IMR-90 (cell line): Measurements from ENCODE around the gene KMT2D. TPM values are rescaled to one million over a fixed set of nuclear protein-coding genes. Genes with fewer than 3 reads are reported as not detected.

ENCODE experiments used
- ATAC-seq: fragments of 200-7000 bp; cut with Tn5 transposase; 2 replicates; pipeline ENCODE4 v1.9.1; 2020; ENCODE audit warnings: low read depth, mild to moderate bottlenecking, moderate library complexity
- BruUV-seq: library from RNA; stranded (reverse); fragments of 400-500 nt; replicated peaks from 2 replicates; lab custom pipeline; 2021; lab: Mats Ljungman, UMichigan
- CTCF ChIA-PET: fragments of 300-600 bp; formaldehyde crosslinking; extraction: SDS; loops from one replicate; lab custom pipeline; 2021; ENCODE audit warnings: antibody characterized with exemption; lab: Yijun Ruan, JAX
- POLR2A ChIA-PET: fragments of 300-600 bp; sonication (Branson Sonifier 250); formaldehyde crosslinking; loops from one replicate; lab custom pipeline; 2022; ENCODE audit warnings: antibody characterized with exemption; ENCODE audit not compliant: unreplicated experiment; lab: Charles Lee
- DNase-seq: peaks from one replicate; pipeline ENCODE4 v3.0.0; 2013
- H2AFZ ChIP-seq: replicated peaks from 2 replicates; pipeline ENCODE3; 2013; ENCODE audit warnings: low read length, mild to moderate bottlenecking; ENCODE audit not compliant: poor library complexity
- H2AK5ac ChIP-seq: 2 replicates; pipeline ENCODE4 v1.6.1; 2013; ENCODE audit warnings: low read depth, low read length, inconsistent platforms
- H2AK9ac ChIP-seq: replicated peaks from 2 replicates; pipeline ENCODE3; 2013; ENCODE audit warnings: mild to moderate bottlenecking, low read depth, low read length, moderate library complexity; ENCODE audit not compliant: poor library complexity
- H2BK120ac ChIP-seq: 2 replicates; pipeline ENCODE4 v1.6.1; 2013; ENCODE audit warnings: low read depth, low read length, inconsistent platforms
- H2BK15ac ChIP-seq: 3 replicates; pipeline ENCODE4 v1.6.1; 2013; ENCODE audit warnings: low read depth, low read length, inconsistent platforms
- H2BK20ac ChIP-seq: 2 replicates; pipeline ENCODE4 v1.6.1; 2013; ENCODE audit warnings: low read depth, mild to moderate bottlenecking, inconsistent platforms, low read length, moderate library complexity
- H2BK5ac ChIP-seq: 2 replicates; pipeline ENCODE4 v1.6.1; 2013; ENCODE audit warnings: mild to moderate bottlenecking, low read depth, low read length, inconsistent platforms; ENCODE audit not compliant: poor library complexity, severe bottlenecking
- H3K14ac ChIP-seq: replicated peaks from 2 replicates; pipeline ENCODE4 v1.6.1; 2013; ENCODE audit warnings: low read depth, low read length, inconsistent platforms
- H3K18ac ChIP-seq: 2 replicates; pipeline ENCODE4 v1.6.1; 2013; ENCODE audit warnings: low read depth, low read length, control low read depth
- H3K23ac ChIP-seq: 2 replicates; pipeline ENCODE4 v1.6.1; 2013; ENCODE audit warnings: low read depth, low read length, inconsistent platforms
- H3K27ac ChIP-seq: 2 replicates; pipeline ENCODE4 v1.5.1; 2013; ENCODE audit warnings: mild to moderate bottlenecking, control low read depth, low read length; ENCODE audit not compliant: insufficient read depth
- H3K27me3 ChIP-seq: 2 replicates; pipeline ENCODE4 v1.6.1; 2013; ENCODE audit warnings: low read length; ENCODE audit not compliant: control insufficient read depth, insufficient read depth
- H3K36me3 ChIP-seq: 2 replicates; pipeline ENCODE4 v1.6.1; 2013; ENCODE audit warnings: low read length, mixed read lengths; ENCODE audit not compliant: control insufficient read depth, insufficient read depth
- H3K4ac ChIP-seq: 2 replicates; pipeline ENCODE4 v1.6.1; 2013; ENCODE audit warnings: low read depth, low read length, inconsistent platforms
- H3K4me1 ChIP-seq: 2 replicates; pipeline ENCODE4 v1.6.1; 2013; ENCODE audit warnings: low read length, mixed read lengths; ENCODE audit not compliant: control insufficient read depth, insufficient read depth
- H3K4me2 ChIP-seq: 2 replicates; pipeline ENCODE4 v1.6.1; 2013; ENCODE audit warnings: low read depth, mild to moderate bottlenecking, control low read depth, low read length, moderate library complexity
- H3K4me3 ChIP-seq: 2 replicates; pipeline ENCODE4 v1.5.1; 2013; ENCODE audit warnings: low read depth, mild to moderate bottlenecking, control low read depth, low read length, moderate library complexity; ENCODE audit not compliant: insufficient read depth
- H3K56ac ChIP-seq: 2 replicates; pipeline ENCODE4 v1.6.1; 2013; ENCODE audit warnings: low read length, inconsistent platforms; ENCODE audit not compliant: insufficient read depth; ENCODE audit errors: extremely low read depth
- H3K79me1 ChIP-seq, 2 experiments: 2 replicates each; pipeline ENCODE4 v1.6.1; 2013; ENCODE audit warnings: low read length in 2 of 2, inconsistent platforms in 1 of 2, low read depth in 1 of 2
- H3K9ac ChIP-seq: 2 replicates; pipeline ENCODE4 v1.6.1; 2013; ENCODE audit warnings: low read depth, low read length, control low read depth
- H3K9me1 ChIP-seq: 2 replicates; pipeline ENCODE4 v1.6.1; 2013; ENCODE audit warnings: low read length, inconsistent platforms; ENCODE audit not compliant: insufficient read depth
- H3K9me3 ChIP-seq: 2 replicates; pipeline ENCODE4 v1.6.1; 2013; ENCODE audit warnings: low read length; ENCODE audit not compliant: control insufficient read depth, insufficient read depth
- H4K20me1 ChIP-seq: 2 replicates; pipeline ENCODE4 v1.6.1; 2013; ENCODE audit warnings: low read length, inconsistent platforms; ENCODE audit not compliant: insufficient read depth
- H4K5ac ChIP-seq: 2 replicates; pipeline ENCODE4 v1.6.1; 2013; ENCODE audit warnings: mild to moderate bottlenecking, low read depth, low read length, control low read depth
- H4K8ac ChIP-seq, 2 experiments: 2 replicates each; pipeline ENCODE4 v1.6.1; 2013; ENCODE audit warnings: low read depth in 2 of 2, low read length in 2 of 2, control low read depth in 1 of 2, inconsistent platforms in 1 of 2
- H4K91ac ChIP-seq: 2 replicates; pipeline ENCODE4 v1.6.1; 2013; ENCODE audit warnings: low read depth, low read length, inconsistent platforms; ENCODE audit not compliant: insufficient read depth
- CEBPB ChIP-seq: IDR thresholded peaks from 2 replicates; pipeline ENCODE4 v1.6.1; 2012; ENCODE audit warnings: low read depth, low read length, improper control_type of control experiment
- MAFK ChIP-seq: IDR thresholded peaks from 2 replicates; pipeline ENCODE4 v1.6.1; 2012; ENCODE audit warnings: low read depth, low read length, improper control_type of control experiment
- WGBS, 2 experiments: methylation state at CpG; one replicate each; pipeline versions ENCODE4 v1.1.5 to v1.1.7; 2013; ENCODE audit warnings: missing lambda C conversion rate in 2 of 2; ENCODE audit not compliant: insufficient read length in 1 of 2; ENCODE audit errors: extremely low coverage in 2 of 2; 5-methylcytosine and 5-hydroxymethylcytosine counted together
- dilution Hi-C: fragments of 300-500 bp; cut with HindIII; formaldehyde crosslinking; loops from one replicate; pipeline ENCODE4 v1.14.3; 2018; ENCODE audit warnings: low sequenced_read_pairs; ENCODE audit not compliant: unreplicated experiment
- in situ Hi-C: fragments of 300-500 bp; cut with MboI; formaldehyde crosslinking; loops from 3 replicates; pipeline ENCODE4 v1.14.3; 2019; ENCODE audit warnings: low sequenced_read_pairs, inconsistent platforms, mixed read lengths
- intact Hi-C: fragments of 100-400 bp; cut with micrococcal nuclease; formaldehyde crosslinking; loops from 2 replicates; pipeline ENCODE4 v1.10.0; 2022
- polyA plus RNA-seq, 3 experiments: library from polyadenylated mRNA; depleted of rRNA; stranded (reverse); fragments of >200 nt; gene quantifications; 2 replicates each; pipeline ENCODE4 v1.2.3, GENCODE V29; 2012; ENCODE audit warnings: low replicate concordance in 1 of 3
- total RNA-seq: library from RNA; depleted of rRNA; stranded (reverse); fragments of >200 nt; gene quantifications from 2 replicates; pipeline ENCODE4 v1.2.3, GENCODE V29; 2012

Gene KMT2D
- total and polyA plus RNA-seq, 2 of the 4 experiments (the other 2 are of a cell fraction), result 6.6 to 25.2 TPM

GRCh38 chr12:49019120-49019430 is 41.5 kb downstream of the KMT2D start:
- H3K9ac ChIP-seq, result peak overlapping the region; percentile 91
- H3K4me2 ChIP-seq, result peak overlapping the region; percentile 91
- H3K56ac ChIP-seq, result peak overlapping the region; percentile 88
- H4K91ac ChIP-seq, result peak overlapping the region; percentile 98
- H3K79me1 ChIP-seq, result peaks cover 30 to 50% of the 10 kb centered on the region in 2 experiments
- ChIA-PET CTCF (interaction anchor here (0.6 to 1.3 kb wide), 2 partner anchors 20 to 224 kb away, joined by 3 read pairs; no protein-coding TSS in a partner anchor), POLR2A (no interaction called here)
- TF ChIP-seq CEBPB, result no peak
- peak; percentile 56; the same call in 1 of the 2 replicates for TF ChIP-seq MAFK
- peak overlapping the region; percentile 93 for H2AK9ac ChIP-seq
- intact Hi-C loops (no loop called here), in situ Hi-C loops (no loop called here), dilution Hi-C loops (no loop called here)
- H4K5ac ChIP-seq, result peak overlapping the region; percentile 97
- WGBS, 2 experiments, result no CpG with 5 or more reads among the region's 8 CpGs
- DNase-seq (no peak), ATAC-seq (peak; percentile 3)
- peak overlapping the region; percentile 99 for H3K4ac ChIP-seq
- 0 out of 2 replicates have a peak overlapping the region, but pooled peaks have one; percentile 22 for H2BK20ac ChIP-seq
- H4K8ac ChIP-seq, result peak overlapping the region; percentile 100
- peak overlapping the region; percentile 94 for H3K23ac ChIP-seq
- no TSS peak for BruUV-seq
- H2BK120ac ChIP-seq, result peak overlapping the region; percentile 54; the same call in 1 of the 2 replicates
- peak overlapping the region; percentile 93 for H2BK5ac ChIP-seq
- peak overlapping the region; percentile 96 for H2AK5ac ChIP-seq
- peaks cover 3% of the 10 kb centered on the region for H3K4me1 ChIP-seq
- H3K9me1 ChIP-seq, result peaks cover 4% of the 10 kb centered on the region
- peak overlapping the region; percentile 65 for H3K18ac ChIP-seq
- peaks cover 29% of the 10 kb centered on the region for H3K36me3 ChIP-seq
- H3K4me3 ChIP-seq, result peak overlapping the region; percentile 71
- H3K27ac ChIP-seq, result peak overlapping the region; percentile 92
- H3K27me3 ChIP-seq, result no peaks in the 10 kb centered on the region
- H3K9me3 ChIP-seq, result no peaks in the 10 kb centered on the region
- H4K20me1 ChIP-seq, result peaks cover 8% of the 10 kb centered on the region; the same call in 1 of the 2 replicates
- H2AFZ ChIP-seq, result peak overlapping the region; percentile 93
- peak overlapping the region; percentile 97 for H3K14ac ChIP-seq
- H2BK15ac ChIP-seq, result peak overlapping the region; percentile 57; the same call in 1 of the 3 replicates
